GM12801 (cell line): ENCODE data around the gene SMIM22.

Experiments used
- TF ChIP-seq, protein P1 (sequence below): IDR thresholded peaks from one replicate; pipeline ENCODE4 v1.5.1; 2011; ENCODE audit warnings: control low read depth; ENCODE audit not compliant: insufficient read length; ENCODE audit errors: extremely low read depth

Gene SMIM22

GRCh38 chr16:4790871-4791270 lies 4.3 kb upstream of the SMIM22 start:
- TF ChIP-seq, protein P1, sequence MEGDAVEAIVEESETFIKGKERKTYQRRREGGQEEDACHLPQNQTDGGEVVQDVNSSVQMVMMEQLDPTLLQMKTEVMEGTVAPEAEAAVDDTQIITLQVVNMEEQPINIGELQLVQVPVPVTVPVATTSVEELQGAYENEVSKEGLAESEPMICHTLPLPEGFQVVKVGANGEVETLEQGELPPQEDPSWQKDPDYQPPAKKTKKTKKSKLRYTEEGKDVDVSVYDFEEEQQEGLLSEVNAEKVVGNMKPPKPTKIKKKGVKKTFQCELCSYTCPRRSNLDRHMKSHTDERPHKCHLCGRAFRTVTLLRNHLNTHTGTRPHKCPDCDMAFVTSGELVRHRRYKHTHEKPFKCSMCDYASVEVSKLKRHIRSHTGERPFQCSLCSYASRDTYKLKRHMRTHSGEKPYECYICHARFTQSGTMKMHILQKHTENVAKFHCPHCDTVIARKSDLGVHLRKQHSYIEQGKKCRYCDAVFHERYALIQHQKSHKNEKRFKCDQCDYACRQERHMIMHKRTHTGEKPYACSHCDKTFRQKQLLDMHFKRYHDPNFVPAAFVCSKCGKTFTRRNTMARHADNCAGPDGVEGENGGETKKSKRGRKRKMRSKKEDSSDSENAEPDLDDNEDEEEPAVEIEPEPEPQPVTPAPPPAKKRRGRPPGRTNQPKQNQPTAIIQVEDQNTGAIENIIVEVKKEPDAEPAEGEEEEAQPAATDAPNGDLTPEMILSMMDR, result no peak

DNA sequence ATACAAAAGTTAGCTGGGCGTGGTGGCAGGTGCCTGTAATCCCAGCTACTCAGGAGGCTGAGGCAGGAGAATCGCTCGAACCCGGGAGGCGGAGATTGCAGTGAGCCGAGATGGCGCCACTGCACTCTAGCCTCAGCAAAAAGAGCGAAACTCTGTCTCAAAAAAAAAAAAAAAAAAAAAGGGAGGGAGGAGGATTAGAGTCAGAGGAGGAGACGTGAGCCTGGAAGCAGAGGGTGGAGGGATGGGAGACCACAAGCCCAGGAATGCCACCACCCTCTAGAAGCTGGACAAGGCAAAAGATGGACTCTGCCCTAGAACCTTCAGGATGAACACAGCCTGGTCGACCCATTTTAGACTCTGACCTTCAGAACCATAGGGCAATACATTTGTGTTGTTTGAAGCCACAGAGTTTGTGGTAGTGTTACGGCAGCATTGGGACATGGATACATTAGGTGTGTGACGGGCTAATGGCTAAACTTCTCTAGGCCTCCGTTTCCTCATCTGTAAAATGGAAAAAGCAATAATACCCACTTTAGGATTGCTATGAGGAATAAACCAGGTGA lies 2.1 kb upstream of the SMIM22 start:
- TF ChIP-seq, protein P1, result no peak

DNA sequence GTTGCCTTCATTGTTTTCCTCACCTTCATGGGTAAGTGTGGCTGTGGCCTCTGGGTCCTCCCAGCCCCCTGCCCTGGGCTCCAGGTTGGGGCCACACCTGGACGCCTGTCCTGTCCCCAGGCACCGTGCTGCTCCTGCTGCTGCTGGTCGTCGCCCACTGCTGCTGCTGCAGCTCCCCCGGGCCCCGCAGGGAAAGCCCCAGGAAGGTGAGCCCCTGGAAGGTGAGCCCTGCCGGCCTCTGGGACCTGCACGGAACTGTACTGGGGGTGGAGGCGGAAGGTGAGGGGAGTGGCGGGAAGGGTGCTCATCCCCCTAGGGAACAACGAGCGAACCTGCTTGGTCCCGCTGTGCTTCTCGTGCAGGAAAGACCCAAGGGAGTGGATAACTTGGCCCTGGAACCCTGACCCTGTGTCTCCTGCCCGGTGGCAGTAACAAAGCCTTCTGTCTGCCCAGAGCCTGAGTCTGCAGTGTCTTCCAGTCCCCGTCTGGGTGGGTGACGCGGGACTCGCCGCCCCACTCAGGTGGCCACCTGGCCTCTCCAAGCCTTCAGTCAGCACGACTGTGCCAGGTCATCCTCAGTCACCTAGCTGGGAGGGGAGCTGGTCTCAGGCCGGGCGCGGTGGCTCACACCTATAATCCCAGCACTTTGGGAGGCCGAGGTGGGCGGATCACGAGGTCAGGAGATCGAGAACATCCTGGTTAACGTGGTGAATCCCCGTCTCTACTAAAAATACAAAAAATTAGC lies 831 bp downstream of the SMIM22 start:
- TF ChIP-seq, protein P1, result no peak

- TF ChIP-seq, protein P1, result no peak
These were observed 2.0 kb downstream of the SMIM22 start for GRCh38 chr16:4796982-4797804.

DNA sequence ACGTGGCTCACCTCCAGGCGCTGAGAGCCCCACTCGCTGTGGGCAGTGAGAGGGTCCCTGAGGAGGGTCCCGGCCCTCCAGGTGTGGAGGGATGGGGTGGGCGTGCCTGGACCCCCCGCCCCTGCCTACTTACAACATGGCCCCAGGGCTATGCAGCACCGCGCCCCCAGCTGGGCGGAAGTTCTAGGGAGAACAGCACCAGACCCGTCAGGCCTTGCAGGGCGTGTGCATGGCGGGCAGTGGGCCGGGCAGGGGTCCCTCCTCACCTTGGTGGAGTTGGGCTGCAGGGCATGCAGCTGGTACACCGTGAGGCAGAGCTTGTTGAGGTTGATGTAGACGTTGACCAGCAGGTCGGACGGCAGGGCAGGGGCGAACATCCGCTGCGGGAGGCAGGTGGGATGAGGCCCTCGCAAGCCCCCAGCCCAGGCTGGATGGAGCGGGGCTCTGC lies 2.7 kb downstream of the SMIM22 start:
- TF ChIP-seq, protein P1, result no peak

DNA sequence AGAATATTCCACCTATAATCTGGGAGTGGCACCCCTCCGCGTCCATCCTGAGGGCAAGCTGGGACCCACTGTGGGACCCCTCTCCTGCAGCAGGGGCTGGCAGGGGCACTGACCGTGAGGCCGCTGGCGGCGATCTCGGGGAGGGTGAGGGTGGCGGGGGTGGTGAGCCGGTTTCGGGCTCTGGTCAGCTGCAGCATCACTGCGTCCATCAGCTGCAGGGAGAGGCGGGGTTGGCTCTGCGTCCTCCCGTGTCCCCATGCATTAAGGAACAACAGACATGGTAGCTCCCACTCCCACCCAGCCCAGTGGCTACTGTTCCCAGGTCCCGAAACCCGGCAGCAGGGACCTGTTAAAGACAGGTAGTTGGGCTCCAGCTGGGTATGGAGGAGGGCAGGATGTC lies 3.3 kb downstream of the SMIM22 start:
- TF ChIP-seq, protein P1, result no peak

- TF ChIP-seq, protein P1, result no peak
These were observed 4.1 kb downstream of the SMIM22 start for GRCh38 chr16:4799171-4799855.
